GM21619 (cell line): ENCODE results near the gene CPSF4.
"Not testable (repeated sequence)": the region's sequence is repeated elsewhere in the genome, so short reads cannot be mapped to it uniquely, and the experiment has no call there.

ENCODE experiments used
- ATAC-seq: cut with Tn5 transposase; IDR thresholded peaks from one replicate; pipeline ENCODE4 v1.9.1; 2021; ENCODE audit not compliant: unreplicated experiment

Gene CPSF4

GRCh38 chr7:99408379-99409191 lies 30.2 kb upstream of the CPSF4 start, which contains the start of the genes BUD31 and PDAP1:
TSS of gene BUD31 (plus strand) at chr7:99408969. CDS start at chr7:99411093, 2,124 bp downstream.
TSS of gene PDAP1 (minus strand) at chr7:99408597. CDS start at chr7:99408548, 49 bp downstream.
- ATAC-seq = peak; percentile 80

GRCh38 chr7:99409192-99409572 lies 29.6 kb upstream of the CPSF4 start:
- ATAC-seq = peak; percentile 8

- no peak for ATAC-seq
These were observed 28.9 kb upstream of the CPSF4 start for GRCh38 chr7:99409806-99410205.

- no peak for ATAC-seq
These were observed 28.1 kb upstream of the CPSF4 start for GRCh38 chr7:99410635-99411034.

- not testable (repeated sequence) for ATAC-seq
These were observed 23.1 kb upstream of the CPSF4 start for GRCh38 chr7:99415513-99416127.

GRCh38 chr7:99418260-99418659 lies 20.5 kb upstream of the CPSF4 start:
- no peak for ATAC-seq

GRCh38 chr7:99419323-99420021 lies 19.3 kb upstream of the CPSF4 start:
- ATAC-seq = no peak

GRCh38 chr7:99420213-99420612 lies 18.5 kb upstream of the CPSF4 start:
- no peak for ATAC-seq

GRCh38 chr7:99420986-99421385 lies 17.8 kb upstream of the CPSF4 start:
- no peak for ATAC-seq

GRCh38 chr7:99422186-99422585 lies 16.6 kb upstream of the CPSF4 start:
- ATAC-seq = no peak

GRCh38 chr7:99422625-99423024 lies 16.1 kb upstream of the CPSF4 start:
- no peak for ATAC-seq

GRCh38 chr7:99424932-99425730 lies 13.6 kb upstream of the CPSF4 start:
- no peak for ATAC-seq

GRCh38 chr7:99428972-99429566 lies 9.7 kb upstream of the CPSF4 start:
- ATAC-seq = no peak

GRCh38 chr7:99429756-99430155 lies 9.0 kb upstream of the CPSF4 start:
- no peak for ATAC-seq

- ATAC-seq = not testable (repeated sequence)
These were observed 6.8 kb upstream of the CPSF4 start for GRCh38 chr7:99431756-99432540.

- no peak for ATAC-seq
These were observed 5.6 kb upstream of the CPSF4 start for GRCh38 chr7:99433158-99433557.

GRCh38 chr7:99437946-99438572 lies 684 bp upstream of the CPSF4 start:
- ATAC-seq = peak; percentile 6

GRCh38 chr7:99440195-99440594 lies 1.5 kb downstream of the CPSF4 start:
- ATAC-seq = no peak

- no peak for ATAC-seq
These were observed 7.4 kb downstream of the CPSF4 start for GRCh38 chr7:99446096-99446495.
